PFSK-1 (cell line): ENCODE data around the gene MAP7D3.

ENCODE experiments used
- FOXP2 ChIP-seq: optimal IDR thresholded peaks from 2 replicates; pipeline ENCODE3; 2011; ENCODE audit warnings: borderline replicate concordance, control low read depth, inconsistent platforms; ENCODE audit not compliant: insufficient read depth; ENCODE audit errors: extremely low read length, extremely low read depth
- POLR2AphosphoS5 ChIP-seq: IDR thresholded peaks from 2 replicates; pipeline ENCODE4 v1.6.1; 2012; ENCODE audit warnings: low read depth, mild to moderate bottlenecking, control low read depth, low read length, moderate library complexity
- SIN3A ChIP-seq: IDR thresholded peaks from 2 replicates; pipeline ENCODE4 v1.6.1; 2012; ENCODE audit warnings: mild to moderate bottlenecking, low read length, moderate library complexity, borderline replicate concordance; ENCODE audit not compliant: insufficient read depth
- TAF1 ChIP-seq: IDR thresholded peaks from 2 replicates; pipeline ENCODE4 v1.6.1; 2012; ENCODE audit warnings: low read length, control low read depth, borderline replicate concordance; ENCODE audit not compliant: insufficient read depth
- TF ChIP-seq, protein P1 (sequence below), 2 experiments: IDR thresholded peaks; 2 replicates each; pipeline versions ENCODE4 v1.6.1 to v1.8.0; 2011 to 2012; ENCODE audit warnings: low read depth in 2 of 2, low read length in 2 of 2, control low read depth in 1 of 2, inconsistent platforms in 1 of 2, mild to moderate bottlenecking in 1 of 2, moderate library complexity in 1 of 2; ENCODE audit not compliant: insufficient read depth in 1 of 2

The MAP7D3 gene

DNA sequence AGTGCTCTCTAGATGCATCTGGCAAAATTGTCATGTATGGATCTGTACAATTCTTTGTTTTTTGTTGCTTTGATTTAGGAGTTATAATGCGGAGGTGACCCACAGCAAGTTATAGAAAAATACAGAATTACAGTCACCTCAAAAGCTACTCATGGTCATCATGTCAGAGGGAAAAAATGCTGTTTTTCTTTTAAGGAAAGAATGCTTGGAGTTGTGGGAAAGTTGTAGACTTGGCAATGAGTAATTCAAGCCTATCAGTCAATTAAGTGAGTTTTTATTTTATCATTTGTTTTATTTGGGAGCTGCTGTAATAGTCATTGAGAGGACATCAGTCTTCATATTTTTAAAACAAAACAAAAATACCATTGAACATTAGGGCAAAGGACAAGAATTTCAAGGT lies 87.5 kb downstream of the MAP7D3 start:
- TF ChIP-seq POLR2AphosphoS5 = no peak
- TF ChIP-seq SIN3A = no peak
- TF ChIP-seq FOXP2 = no peak
- TF ChIP-seq, protein P1, sequence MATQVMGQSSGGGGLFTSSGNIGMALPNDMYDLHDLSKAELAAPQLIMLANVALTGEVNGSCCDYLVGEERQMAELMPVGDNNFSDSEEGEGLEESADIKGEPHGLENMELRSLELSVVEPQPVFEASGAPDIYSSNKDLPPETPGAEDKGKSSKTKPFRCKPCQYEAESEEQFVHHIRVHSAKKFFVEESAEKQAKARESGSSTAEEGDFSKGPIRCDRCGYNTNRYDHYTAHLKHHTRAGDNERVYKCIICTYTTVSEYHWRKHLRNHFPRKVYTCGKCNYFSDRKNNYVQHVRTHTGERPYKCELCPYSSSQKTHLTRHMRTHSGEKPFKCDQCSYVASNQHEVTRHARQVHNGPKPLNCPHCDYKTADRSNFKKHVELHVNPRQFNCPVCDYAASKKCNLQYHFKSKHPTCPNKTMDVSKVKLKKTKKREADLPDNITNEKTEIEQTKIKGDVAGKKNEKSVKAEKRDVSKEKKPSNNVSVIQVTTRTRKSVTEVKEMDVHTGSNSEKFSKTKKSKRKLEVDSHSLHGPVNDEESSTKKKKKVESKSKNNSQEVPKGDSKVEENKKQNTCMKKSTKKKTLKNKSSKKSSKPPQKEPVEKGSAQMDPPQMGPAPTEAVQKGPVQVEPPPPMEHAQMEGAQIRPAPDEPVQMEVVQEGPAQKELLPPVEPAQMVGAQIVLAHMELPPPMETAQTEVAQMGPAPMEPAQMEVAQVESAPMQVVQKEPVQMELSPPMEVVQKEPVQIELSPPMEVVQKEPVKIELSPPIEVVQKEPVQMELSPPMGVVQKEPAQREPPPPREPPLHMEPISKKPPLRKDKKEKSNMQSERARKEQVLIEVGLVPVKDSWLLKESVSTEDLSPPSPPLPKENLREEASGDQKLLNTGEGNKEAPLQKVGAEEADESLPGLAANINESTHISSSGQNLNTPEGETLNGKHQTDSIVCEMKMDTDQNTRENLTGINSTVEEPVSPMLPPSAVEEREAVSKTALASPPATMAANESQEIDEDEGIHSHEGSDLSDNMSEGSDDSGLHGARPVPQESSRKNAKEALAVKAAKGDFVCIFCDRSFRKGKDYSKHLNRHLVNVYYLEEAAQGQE (IDR thresholded peaks at IDR 0.05; ENCODE audit: insufficient read depth in 1 of 2, low read depth in 2 of 2, low read length in 2 of 2) = no peak
- TF ChIP-seq TAF1 = no peak
